ENCODE measurements around the gene CAPS.

DNA sequence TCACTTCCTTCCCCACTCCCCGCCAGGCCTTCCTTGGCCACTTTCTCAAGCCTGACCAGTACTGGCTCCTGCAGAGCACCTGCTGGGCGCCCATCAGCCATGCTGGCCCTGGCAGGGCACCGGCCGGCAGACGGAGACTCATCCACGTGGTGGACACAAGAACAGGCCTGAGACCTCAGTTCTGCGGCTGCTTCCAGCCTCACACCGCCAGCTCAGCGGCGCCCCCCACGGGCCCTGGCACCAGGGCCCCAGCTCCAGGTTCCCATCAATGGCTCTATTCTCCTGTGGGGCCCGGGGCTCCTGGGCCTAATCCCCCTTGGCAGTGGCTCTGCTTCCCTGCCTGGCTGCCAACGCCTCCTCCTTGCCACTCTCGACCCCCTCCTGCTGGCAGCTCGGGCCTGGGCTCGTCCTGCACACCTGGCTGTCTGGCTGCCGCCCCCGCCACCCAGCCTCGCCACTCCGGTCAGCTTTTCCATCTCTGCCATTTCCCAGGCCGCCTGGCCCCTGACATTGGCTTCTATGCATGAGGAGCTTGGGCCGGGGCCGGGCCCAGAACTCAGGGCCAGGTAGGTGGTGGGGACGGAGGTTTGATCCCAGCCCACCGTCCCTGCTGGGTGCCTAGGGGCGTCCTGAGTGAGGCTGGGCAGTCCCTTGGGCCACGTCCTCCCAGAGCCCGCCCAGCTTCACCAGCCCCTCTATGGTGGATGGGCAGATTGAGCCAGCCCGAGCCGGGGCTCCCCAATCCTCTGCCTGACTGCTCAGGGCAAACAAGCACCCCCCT is 16.7 kb upstream of the CAPS start:
- TF ChIP-seq ZNF274 (IDR thresholded peaks at IDR 0.05; ENCODE audit: low read depth, low read length) (no peak), YY1 (IDR thresholded peaks at IDR 0.05; ENCODE audit: insufficient read depth, insufficient read length) (no peak), SUZ12 (IDR thresholded peaks at IDR 0.05; ENCODE audit: extremely low read depth, insufficient read depth, insufficient read length) (no peak)

Measured in NT2/D1 (cell line).